C4-2B (cell line): ENCODE data around the gene CTH.

Experiments used
- H3K27ac ChIP-seq: fragments of 450-650 bp; 2 replicates; pipeline ENCODE4 v1.5.1; 2017
- CTCF ChIP-seq: fragments of 450-650 bp; conservative IDR thresholded peaks from 2 replicates; pipeline ENCODE4 v1.5.1; 2017; ENCODE audit warnings: mild to moderate bottlenecking
- ZFX ChIP-seq: fragments of 450-650 bp; IDR thresholded peaks from 2 replicates; pipeline ENCODE4 v1.6.1; 2017

CTH gene

GRCh38 chr1:70431874-70432273 is 20.8 kb downstream of the CTH start:
- TF ChIP-seq ZFX (no peak), CTCF (no peak)

GRCh38 chr1:70434253-70434859 is 23.3 kb downstream of the CTH start:
- no peak overlapping the region for H3K27ac ChIP-seq
- TF ChIP-seq CTCF: no peak
- TF ChIP-seq ZFX: no peak

More at GRCh38 chr1:70431874-70432273, 20.8 kb downstream of the CTH start:
- H3K27ac ChIP-seq: no peak overlapping the region

- TF ChIP-seq CTCF (peak; percentile 15), ZFX (no peak)
- no peak overlapping the region for H3K27ac ChIP-seq
Observed at GRCh38 chr1:70436622-70437251, 25.7 kb downstream of the CTH start.

GRCh38 chr1:70438529-70438928 is 27.5 kb downstream of the CTH start:
- TF ChIP-seq CTCF: no peak
- TF ChIP-seq ZFX: no peak
- H3K27ac ChIP-seq: no peak overlapping the region

GRCh38 chr1:70440642-70441391 is 29.7 kb downstream of the CTH start:
- H3K27ac ChIP-seq: no peak overlapping the region
- no peak for TF ChIP-seq ZFX

- TF ChIP-seq CTCF (no peak), ZFX (no peak)
- H3K27ac ChIP-seq: no peak overlapping the region
Observed at GRCh38 chr1:70441392-70442035, 30.4 kb downstream of the CTH start.

GRCh38 chr1:70442490-70442889 is 31.4 kb downstream of the CTH start:
- TF ChIP-seq ZFX: no peak
- no peak overlapping the region for H3K27ac ChIP-seq

GRCh38 chr1:70443739-70444138 is 32.7 kb downstream of the CTH start:
- no peak overlapping the region for H3K27ac ChIP-seq
- TF ChIP-seq ZFX (no peak), CTCF (no peak)
